GM12878 (cell line): ENCODE results near the gene B4GALT5. TPM values are rescaled to one million over a fixed set of nuclear protein-coding genes. Genes with fewer than 3 reads are reported as not detected.

Experiments
- ATAC-seq: fragments of 200-7000 bp; cut with Tn5 transposase; 3 replicates; pipeline ENCODE4 v1.9.1; 2020; ENCODE audit warnings: mild to moderate bottlenecking, moderate library complexity
- BruUV-seq: library from RNA; stranded (reverse); fragments of 400-500 nt; replicated peaks from 2 replicates; lab custom pipeline; 2021; lab: Mats Ljungman, UMichigan
- CTCF ChIA-PET: fragments of 300-600 bp; sonication (Branson Sonifier 250); formaldehyde crosslinking; extraction: SDS; loops from one replicate; lab custom pipeline; 2021; ENCODE audit warnings: inconsistent platforms; lab: Yijun Ruan, JAX
- POLR2A ChIA-PET: fragments of 350-600 bp; formaldehyde crosslinking; extraction: SDS; loops from one replicate; lab custom pipeline; 2021; ENCODE audit warnings: inconsistent platforms; lab: Charles Lee
- RAD21 ChIA-PET: fragments of 300-600 bp; sonication (Branson Sonifier 250); formaldehyde crosslinking; loops from one replicate; lab custom pipeline; 2023; ENCODE audit warnings: antibody characterized with exemption; ENCODE audit not compliant: unreplicated experiment; lab: Charles Lee
- SMC1A ChIA-PET: fragments of 300-600 bp; sonication (Branson Sonifier 250); formaldehyde crosslinking; loops from one replicate; lab custom pipeline; 2023; ENCODE audit not compliant: unreplicated experiment, uncharacterized antibody; lab: Charles Lee
- DNase-seq: peaks from one replicate; pipeline ENCODE4 v3.0.0-alpha.2; 2011; ENCODE audit warnings: low read depth, low spot score
- FAIRE-seq: peaks from 3 replicates; lab custom pipeline; 2011; peaks lifted over from hg19 to GRCh38; lab: Jason Lieb, UNC
- H2AFZ ChIP-seq: 2 replicates; pipeline ENCODE4 v1.6.0; 2011; ENCODE audit warnings: low read depth, low read length, control low read depth; ENCODE audit not compliant: control insufficient read depth
- H3K27ac ChIP-seq: 2 replicates; pipeline ENCODE4 v1.5.1; 2011; ENCODE audit warnings: control low read depth; ENCODE audit not compliant: control insufficient read depth, insufficient read depth
- H3K27me3 ChIP-seq, 2 experiments: replicated peaks in 1 of 2; 2 replicates each; pipeline versions ENCODE4 v1.6.0 to v1.6.1; 2011; ENCODE audit warnings: low read length in 1 of 2; ENCODE audit not compliant: control insufficient read depth in 2 of 2, insufficient read depth in 2 of 2
- H3K36me3 ChIP-seq, 2 experiments: 2 replicates each; pipeline ENCODE4 v1.5.1; 2011; ENCODE audit warnings: low read length in 1 of 2; ENCODE audit not compliant: control insufficient read depth in 2 of 2, insufficient read depth in 2 of 2
- H3K4me1 ChIP-seq: 2 replicates; pipeline ENCODE4 v1.6.1; 2011; ENCODE audit warnings: mild to moderate bottlenecking, low read length, moderate library complexity, mixed read lengths; ENCODE audit not compliant: control insufficient read depth, insufficient read depth
- H3K4me2 ChIP-seq: 2 replicates; pipeline ENCODE4 v1.6.0; 2011; ENCODE audit warnings: control low read depth; ENCODE audit not compliant: control insufficient read depth, insufficient read depth
- H3K4me3 ChIP-seq: fragments of 200-600 bp; sonication (generic); 2 replicates; pipeline ENCODE4 v1.5.1; 2016
- H3K79me2 ChIP-seq: 2 replicates; pipeline ENCODE4 v1.6.0; 2011; ENCODE audit warnings: low read length; ENCODE audit not compliant: control insufficient read depth, insufficient read depth
- H3K9ac ChIP-seq: 2 replicates; pipeline ENCODE4 v1.8.0; 2011; ENCODE audit warnings: low read length, control low read depth, mixed read lengths; ENCODE audit not compliant: control insufficient read depth, insufficient read depth
- H3K9me3 ChIP-seq: replicated peaks from 3 replicates; pipeline ENCODE4 v1.5.1; 2011; ENCODE audit warnings: mild to moderate bottlenecking, low read length; ENCODE audit not compliant: control insufficient read depth, insufficient read depth
- H4K20me1 ChIP-seq: 2 replicates; pipeline ENCODE4 v1.6.0; 2011; ENCODE audit not compliant: control insufficient read depth, insufficient read depth
- ATF2 ChIP-seq: IDR thresholded peaks from 2 replicates; pipeline ENCODE4 v1.6.1; 2012; ENCODE audit warnings: low read length, inconsistent platforms
- CEBPB ChIP-seq, 2 experiments: fragments of 150-350 bp in 1 of 2; IDR thresholded peaks; 2 replicates each; pipeline ENCODE4 v1.6.1; 2012 to 2014; ENCODE audit warnings: low read depth in 2 of 2, low read length in 2 of 2, borderline replicate concordance in 1 of 2, inconsistent platforms in 1 of 2
- CUX1 ChIP-seq: IDR thresholded peaks from 2 replicates; pipeline ENCODE4 v1.6.1; 2012; ENCODE audit warnings: improper control_type of control experiment, low read depth, low read length; ENCODE audit not compliant: insufficient replicate concordance
- ESRRA ChIP-seq: IDR thresholded peaks from 2 replicates; pipeline ENCODE4 v1.6.1; 2012; ENCODE audit warnings: mild to moderate bottlenecking, low read length, improper control_type of control experiment
- HDAC6 ChIP-seq: fragments of 200-600 bp; sonication (generic); IDR thresholded peaks from one replicate; pipeline ENCODE4 v1.8.0; 2017; ENCODE audit warnings: antibody characterized with exemption; ENCODE audit not compliant: unreplicated experiment
- IKZF2 ChIP-seq, 2 experiments: fragments of 450-650 bp; IDR thresholded peaks; 2 replicates each; pipeline ENCODE4 v1.6.1; 2017; ENCODE audit warnings: mild to moderate bottlenecking in 2 of 2, moderate library complexity in 2 of 2
- MLLT1 ChIP-seq: fragments of 450-650 bp; IDR thresholded peaks from 2 replicates; pipeline ENCODE4 v1.6.1; 2016; ENCODE audit warnings: mild to moderate bottlenecking
- NR2C1 ChIP-seq: fragments of 450-650 bp; IDR thresholded peaks from 2 replicates; pipeline ENCODE4 v1.6.1; 2017; ENCODE audit warnings: antibody characterized with exemption, mild to moderate bottlenecking, moderate library complexity
- PAX8 ChIP-seq: fragments of 450-650 bp; IDR thresholded peaks from 2 replicates; pipeline ENCODE4 v1.6.1; 2017; ENCODE audit warnings: mild to moderate bottlenecking, moderate library complexity
- PBX3 ChIP-seq: IDR thresholded peaks from 2 replicates; pipeline ENCODE4 v1.6.1; 2011; ENCODE audit warnings: mild to moderate bottlenecking, low read depth, low read length, moderate library complexity; ENCODE audit not compliant: insufficient replicate concordance
- POLR2AphosphoS2 ChIP-seq: IDR thresholded peaks from 2 replicates; pipeline ENCODE4 v1.6.1; 2011; ENCODE audit warnings: low read depth, mild to moderate bottlenecking, low read length, improper control_type of control experiment, moderate library complexity
- RCOR1 ChIP-seq: conservative IDR thresholded peaks from 2 replicates; pipeline ENCODE4 v1.6.1; 2012; ENCODE audit warnings: low read depth, low read length, improper control_type of control experiment
- SPI1 ChIP-seq: IDR thresholded peaks from 2 replicates; pipeline ENCODE4 v1.6.1; 2011; ENCODE audit warnings: low read depth, mild to moderate bottlenecking, low read length, moderate library complexity, borderline replicate concordance; ENCODE audit not compliant: insufficient read depth
- ZBED1 ChIP-seq: IDR thresholded peaks from 2 replicates; pipeline ENCODE4 v1.6.1; 2016; ENCODE audit warnings: borderline replicate concordance
- WGBS: methylation state at CpG from one replicate; pipeline ENCODE4 v1.1.6; 2016; ENCODE audit warnings: low lambda C conversion rate; ENCODE audit not compliant: insufficient replicate concordance, insufficient coverage; ENCODE audit errors: missing lambda C conversion rate; 5-methylcytosine and 5-hydroxymethylcytosine counted together
- in situ Hi-C: fragments of 300-500 bp; cut with MboI; formaldehyde crosslinking; loops from 9 replicates; pipeline ENCODE4 v1.14.3; 2018; ENCODE audit warnings: mixed read lengths
- intact Hi-C: fragments of 100-400 bp; cut with micrococcal nuclease; formaldehyde crosslinking; loops from one replicate; pipeline ENCODE4 v1.14.2; 2022; ENCODE audit not compliant: unreplicated experiment
- polyA plus RNA-seq, 11 experiments: library from polyadenylated mRNA; depleted of rRNA in 4 of 11; unstranded in 6 of 11; stranded (reverse) in 5 of 11; fragments of >200 nt; fragmentation: Nextera tagmentation in 4 of 11; fragmentation: Illumina TruSeq in 1 of 11; extraction: Ambion mirVana in 4 of 11; extraction: Trizol in 1 of 11; gene quantifications; 1 replicate in 1 of 11; 2 replicates in 10 of 11; pipeline versions ENCODE4 v1.2.1 to v1.2.3, GENCODE V29; 2011 to 2016; ENCODE audit warnings: inconsistent platforms in 2 of 11, missing spikeins in 2 of 11, low read depth in 1 of 11
- total RNA-seq, 4 experiments: library from RNA; depleted of rRNA in 3 of 4; stranded (reverse); fragments of >200 nt in 3 of 4; fragmentation: Illumina TruSeq in 1 of 4; extraction: Trizol in 1 of 4; gene quantifications; 2 replicates each; pipeline versions ENCODE4 v1.2.1 to v1.2.3, GENCODE V29; 2013 to 2021

The B4GALT5 gene
- total and polyA plus RNA-seq, 10 of the 15 experiments (the other 5 are each of a cell fraction or from before 2014, with no cell fraction given): 2.0 to 55.5 (median 20.2) TPM

GRCh38 chr20:49762940-49763766 is 49.5 kb upstream of the B4GALT5 start:
- POLR2A ChIA-PET: no interaction called here
- Histone ChIP-seq H3K4me3 (no peak overlapping the region), H3K4me2 (no peak overlapping the region), H4K20me1 (no peaks in the 10 kb centered on the region), H3K27ac (no peak overlapping the region), H3K27me3 (no peaks in the 10 kb centered on the region), H3K4me1 (no peaks in the 10 kb centered on the region), H3K9me3 (no peaks in the 10 kb centered on the region; the same call in 2 of the 3 replicates), H3K36me3 (no peaks in the 10 kb centered on the region), H3K9ac (no peak overlapping the region), H2AFZ (no peak overlapping the region), H3K79me2 (no peaks in the 10 kb centered on the region)
- intact Hi-C loops: no loop called here
- no TSS peak for BruUV-seq
- no peak for FAIRE-seq
- in situ Hi-C loops: no loop called here
- RAD21 ChIA-PET: no interaction called here
- SMC1A ChIA-PET: interaction anchor here (0.9 to 1.3 kb wide), 2 partner anchors 13 to 25 kb away, joined by 3 read pairs; no protein-coding TSS in a partner anchor
- CTCF ChIA-PET: no interaction called here
- ATAC-seq: no peak
- no peak for DNase-seq
- WGBS: 76% methylated on average over 10 of the region's 12 CpGs
- TF ChIP-seq CEBPB (IDR thresholded peaks at IDR 0.05; ENCODE audit: borderline replicate concordance in 1 of 2, low read depth in 2 of 2, low read length in 2 of 2) (no peak), ESRRA (no peak), HDAC6 (no peak), PAX8 (no peak), IKZF2 (IDR thresholded peaks at IDR 0.05) (no peak), NR2C1 (no peak), ZBED1 (no peak), MLLT1 (no peak), CUX1 (no peak), ATF2 (no peak), RCOR1 (no peak), POLR2AphosphoS2 (no peak), SPI1 (no peak), PBX3 (no peak)
